Hepatocyte (in vitro differentiated cells): ENCODE results near the gene DIP2B.

ENCODE experiments used
- EZH2phosphoT487 ChIP-seq: fragments of 200-600 bp; sonication (generic); IDR thresholded peaks from one replicate; pipeline ENCODE4 v1.6.1; 2018; ENCODE audit warnings: antibody characterized with exemption, mild to moderate bottlenecking, low read depth, moderate library complexity; ENCODE audit not compliant: unreplicated experiment, severe bottlenecking
- TF ChIP-seq, protein P1 (sequence below): fragments of 200-600 bp; sonication (generic); IDR thresholded peaks from 2 replicates; pipeline ENCODE4 v1.5.1; 2016; ENCODE audit warnings: antibody characterized with exemption, mild to moderate bottlenecking; ENCODE audit not compliant: poor library complexity

DNA sequence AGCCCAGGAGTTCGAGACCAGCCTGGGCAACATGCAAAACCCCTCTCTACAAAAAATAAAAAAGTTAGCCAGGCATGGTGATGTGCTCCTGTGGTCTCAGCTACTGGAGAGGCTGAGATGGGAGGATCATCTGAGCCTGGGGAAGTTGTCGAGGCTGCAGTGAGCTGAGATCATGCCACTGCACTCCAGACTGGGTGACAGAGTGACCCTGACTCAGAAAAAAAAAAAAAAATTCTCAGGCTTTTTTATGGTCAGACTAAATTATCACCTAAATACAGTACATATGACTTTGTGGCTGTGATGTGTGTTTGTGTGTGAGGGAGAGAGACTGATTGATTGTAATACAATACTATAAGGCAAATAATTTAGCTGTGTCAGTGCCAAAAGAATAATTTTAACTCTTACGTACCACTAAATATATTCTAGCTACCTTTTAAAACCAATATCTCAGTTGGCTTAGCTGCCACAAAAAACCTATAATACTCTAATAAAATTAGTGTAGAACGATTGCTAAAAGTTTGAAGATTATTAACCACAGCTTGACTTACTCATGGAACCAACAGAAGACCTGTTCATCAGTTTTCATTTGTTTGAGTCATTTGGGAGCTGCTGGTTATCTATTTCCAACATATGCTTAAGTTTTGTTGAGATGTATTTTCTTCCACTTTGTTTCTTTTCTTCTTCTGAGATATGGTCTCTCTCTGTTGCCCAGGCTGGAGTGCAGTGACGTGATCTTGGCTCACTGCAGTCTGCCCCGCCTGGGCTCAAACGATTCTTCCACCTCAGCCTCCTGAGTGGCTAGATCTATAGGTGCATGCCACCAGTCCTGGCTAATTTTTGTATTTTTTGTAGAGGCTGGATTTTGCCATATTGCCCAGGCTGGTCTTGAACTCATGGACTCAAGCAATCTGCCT lies 58.0 kb downstream of the DIP2B start:
- TF ChIP-seq, protein P1, sequence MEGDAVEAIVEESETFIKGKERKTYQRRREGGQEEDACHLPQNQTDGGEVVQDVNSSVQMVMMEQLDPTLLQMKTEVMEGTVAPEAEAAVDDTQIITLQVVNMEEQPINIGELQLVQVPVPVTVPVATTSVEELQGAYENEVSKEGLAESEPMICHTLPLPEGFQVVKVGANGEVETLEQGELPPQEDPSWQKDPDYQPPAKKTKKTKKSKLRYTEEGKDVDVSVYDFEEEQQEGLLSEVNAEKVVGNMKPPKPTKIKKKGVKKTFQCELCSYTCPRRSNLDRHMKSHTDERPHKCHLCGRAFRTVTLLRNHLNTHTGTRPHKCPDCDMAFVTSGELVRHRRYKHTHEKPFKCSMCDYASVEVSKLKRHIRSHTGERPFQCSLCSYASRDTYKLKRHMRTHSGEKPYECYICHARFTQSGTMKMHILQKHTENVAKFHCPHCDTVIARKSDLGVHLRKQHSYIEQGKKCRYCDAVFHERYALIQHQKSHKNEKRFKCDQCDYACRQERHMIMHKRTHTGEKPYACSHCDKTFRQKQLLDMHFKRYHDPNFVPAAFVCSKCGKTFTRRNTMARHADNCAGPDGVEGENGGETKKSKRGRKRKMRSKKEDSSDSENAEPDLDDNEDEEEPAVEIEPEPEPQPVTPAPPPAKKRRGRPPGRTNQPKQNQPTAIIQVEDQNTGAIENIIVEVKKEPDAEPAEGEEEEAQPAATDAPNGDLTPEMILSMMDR, result no peak
- TF ChIP-seq EZH2phosphoT487, result no peak
